Stimulated activated memory B cell treated with anti-CD40 and anti-IgM and Interleukin-4, amounts not matched to agents 10 μg/mL and 1 μg/mL and 100 μg/mL, for 72 hours (primary cell): Measurements from ENCODE around the gene SMPD2.
A peak's percentile ranks its signal among the peaks of the same experiment; 100 is the strongest.

ENCODE experiments used
- ATAC-seq: fragments of 150-1000 bp; cut with Tn5 transposase; 2 replicates; pipeline ENCODE4 v1.10.0; 2021
- H3K27ac Mint-ChIP-seq: one replicate; pipeline ENCODE4 v1.8.0; 2022; ENCODE audit warnings: mild to moderate bottlenecking, mixed read lengths
- H3K27me3 Mint-ChIP-seq: one replicate; pipeline ENCODE4 v1.8.0; 2022; ENCODE audit warnings: mixed read lengths
- H3K36me3 Mint-ChIP-seq: one replicate; pipeline ENCODE4 v1.8.0; 2022; ENCODE audit warnings: mixed read lengths
- H3K4me1 Mint-ChIP-seq: one replicate; pipeline ENCODE4 v1.8.0; 2022; ENCODE audit warnings: mixed read lengths
- H3K4me3 Mint-ChIP-seq: one replicate; pipeline ENCODE4 v1.8.0; 2022; ENCODE audit warnings: mild to moderate bottlenecking, moderate library complexity, mixed read lengths
- H3K9me3 Mint-ChIP-seq: one replicate; pipeline ENCODE4 v1.8.0; 2022; ENCODE audit warnings: mixed read lengths

Gene SMPD2

GRCh38 chr6:109466212-109466923, 25.8 kb downstream of the SMPD2 start:
- Mint-ChIP-seq H3K9me3 (no peaks in the 10 kb centered on the region), H3K4me1 (peaks cover 56% of the 10 kb centered on the region), H3K27ac (peak overlapping the region; percentile 65), H3K27me3 (no peaks in the 10 kb centered on the region), H3K36me3 (peaks cover 86% of the 10 kb centered on the region), H3K4me3 (no peak overlapping the region)
- no peak for ATAC-seq

DNA sequence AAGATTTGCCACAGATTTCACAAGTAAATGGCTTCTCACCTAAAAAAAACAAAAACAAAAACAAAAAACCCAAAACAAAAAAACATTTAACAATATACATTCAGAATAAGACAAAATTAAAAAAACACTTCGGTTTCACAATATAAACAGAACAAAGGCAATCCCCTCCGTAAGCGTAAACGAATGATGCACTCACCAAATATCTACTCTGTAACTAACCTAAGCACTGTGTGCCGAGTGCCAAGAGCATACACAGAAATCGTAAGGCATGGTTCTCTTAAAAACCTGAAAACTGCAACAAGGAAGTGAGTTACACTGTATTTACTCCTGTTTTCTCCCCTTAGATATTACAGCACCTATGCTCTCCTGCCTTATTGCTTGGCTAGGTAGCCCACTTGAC, 27.2 kb downstream of the SMPD2 start:
- Mint-ChIP-seq H3K36me3 (peaks cover 89% of the 10 kb centered on the region), H3K9me3 (no peaks in the 10 kb centered on the region), H3K27me3 (no peaks in the 10 kb centered on the region), H3K4me3 (no peak overlapping the region), H3K4me1 (peaks cover 59% of the 10 kb centered on the region), H3K27ac (peak overlapping the region; percentile 36)
- no peak for ATAC-seq

DNA sequence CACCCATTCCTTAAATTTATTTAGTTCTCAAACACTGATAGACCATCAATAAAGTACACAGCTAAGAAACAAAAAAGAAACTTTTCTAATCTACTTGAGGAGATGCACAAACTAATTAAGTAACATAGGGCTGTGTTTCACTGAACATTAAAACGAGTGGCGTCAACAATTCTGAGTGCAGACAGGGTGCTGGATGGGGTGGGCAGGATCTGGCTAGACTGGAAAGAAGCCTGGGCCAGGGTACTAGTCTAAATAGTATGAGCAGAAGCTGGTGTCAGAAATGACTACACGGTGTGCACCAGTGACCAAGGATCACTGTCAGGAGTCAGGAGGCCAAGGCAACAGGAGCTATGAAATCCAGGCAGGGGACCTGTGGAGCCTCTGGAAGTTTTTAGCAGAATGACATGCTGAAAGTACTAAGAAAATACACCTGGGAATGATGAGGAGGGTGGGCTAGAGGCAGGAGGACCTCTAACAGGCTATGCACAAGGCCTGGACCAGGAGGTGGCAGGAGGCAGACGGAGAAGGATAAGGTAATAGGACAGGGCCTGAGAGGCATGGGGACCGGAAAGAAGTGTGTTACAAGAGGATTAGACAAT, 29.2 kb downstream of the SMPD2 start:
- Mint-ChIP-seq H3K27ac (no peak overlapping the region), H3K9me3 (no peaks in the 10 kb centered on the region), H3K36me3 (peaks cover 91% of the 10 kb centered on the region), H3K27me3 (no peaks in the 10 kb centered on the region), H3K4me3 (no peak overlapping the region), H3K4me1 (peaks cover 62% of the 10 kb centered on the region)
- ATAC-seq = no peak

DNA sequence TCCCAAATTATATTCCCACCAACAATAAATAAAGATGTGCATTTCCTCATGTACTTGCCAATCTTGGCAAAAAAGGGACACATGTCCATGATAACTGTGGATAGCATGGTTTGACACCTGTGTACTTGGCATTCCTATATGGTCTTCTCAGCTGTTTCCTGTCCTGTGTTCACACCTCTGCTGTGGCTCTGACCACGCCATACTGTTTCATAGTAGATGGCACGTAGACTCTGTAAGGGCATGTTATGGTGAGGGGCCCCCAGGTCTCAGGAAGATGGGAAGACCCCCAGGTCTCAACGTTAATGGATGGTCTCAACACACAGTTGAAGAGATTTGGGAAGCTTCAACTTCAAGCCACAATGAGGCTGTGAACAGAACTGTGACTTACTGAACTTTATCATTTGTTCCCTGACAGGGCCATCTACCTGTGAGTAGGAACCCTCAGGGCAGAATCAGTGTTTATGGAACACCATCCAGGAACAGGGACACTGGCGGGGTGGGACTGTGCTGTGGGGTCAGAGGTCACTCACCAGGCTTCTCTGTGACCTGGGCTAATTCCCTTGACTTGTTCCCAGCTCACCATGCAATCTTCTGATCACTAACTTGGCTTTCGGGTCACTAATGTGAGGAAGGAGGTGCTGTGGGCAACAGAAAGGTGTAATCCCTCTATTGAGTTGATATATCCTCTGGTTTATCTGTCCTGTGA, 30.7 kb downstream of the SMPD2 start:
- Mint-ChIP-seq H3K4me3 (no peak overlapping the region), H3K4me1 (peaks cover 64% of the 10 kb centered on the region), H3K36me3 (peaks cover 92% of the 10 kb centered on the region), H3K27me3 (no peaks in the 10 kb centered on the region), H3K27ac (peak overlapping the region; percentile 48), H3K9me3 (no peaks in the 10 kb centered on the region)
- no peak for ATAC-seq

GRCh38 chr6:109472132-109472995, 31.8 kb downstream of the SMPD2 start:
- no peaks in the 10 kb centered on the region for H3K9me3 Mint-ChIP-seq
- ATAC-seq = peak; percentile 92
- peak overlapping the region; percentile 48 for H3K27ac Mint-ChIP-seq
- H3K36me3 Mint-ChIP-seq = peaks cover 85% of the 10 kb centered on the region
- H3K4me1 Mint-ChIP-seq = peaks cover 63% of the 10 kb centered on the region
- H3K27me3 Mint-ChIP-seq = no peaks in the 10 kb centered on the region
- peak overlapping the region; percentile 49 for H3K4me3 Mint-ChIP-seq

GRCh38 chr6:109473120-109473519, 32.6 kb downstream of the SMPD2 start:
- Mint-ChIP-seq H3K36me3 (peaks cover 83% of the 10 kb centered on the region), H3K9me3 (no peaks in the 10 kb centered on the region), H3K27ac (peak overlapping the region; percentile 48), H3K4me1 (peaks cover 62% of the 10 kb centered on the region), H3K27me3 (no peaks in the 10 kb centered on the region), H3K4me3 (peak overlapping the region; percentile 49)
- no peak for ATAC-seq

- ATAC-seq = no peak
- H3K4me3 Mint-ChIP-seq = no peak overlapping the region
- H3K36me3 Mint-ChIP-seq = peaks cover 81% of the 10 kb centered on the region
- H3K27ac Mint-ChIP-seq = peak overlapping the region; percentile 90
- peaks cover 75% of the 10 kb centered on the region for H3K4me1 Mint-ChIP-seq
- H3K27me3 Mint-ChIP-seq = no peaks in the 10 kb centered on the region
- no peaks in the 10 kb centered on the region for H3K9me3 Mint-ChIP-seq
Measured at GRCh38 chr6:109474995-109475394, 34.5 kb downstream of the SMPD2 start.

DNA sequence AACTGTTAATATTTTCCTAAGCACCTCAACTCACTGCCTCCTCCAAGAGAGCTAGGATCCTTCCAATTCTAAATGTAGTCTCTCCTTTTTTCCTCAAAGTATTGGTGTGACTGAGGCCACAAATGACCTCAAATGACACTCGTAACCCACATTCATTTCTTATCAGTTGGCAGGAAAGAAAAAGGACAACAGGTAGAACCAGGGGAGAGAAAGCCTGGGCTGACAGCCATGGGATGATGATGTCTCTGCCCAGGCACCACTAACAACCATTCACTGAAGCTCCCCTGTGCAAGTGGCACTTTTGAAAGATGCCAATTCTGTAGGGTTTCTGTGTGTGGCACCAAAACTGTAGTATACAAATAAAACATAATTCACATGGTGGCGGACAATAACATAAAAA, 35.1 kb downstream of the SMPD2 start:
- peak overlapping the region; percentile 90 for H3K27ac Mint-ChIP-seq
- no peak for ATAC-seq

DNA sequence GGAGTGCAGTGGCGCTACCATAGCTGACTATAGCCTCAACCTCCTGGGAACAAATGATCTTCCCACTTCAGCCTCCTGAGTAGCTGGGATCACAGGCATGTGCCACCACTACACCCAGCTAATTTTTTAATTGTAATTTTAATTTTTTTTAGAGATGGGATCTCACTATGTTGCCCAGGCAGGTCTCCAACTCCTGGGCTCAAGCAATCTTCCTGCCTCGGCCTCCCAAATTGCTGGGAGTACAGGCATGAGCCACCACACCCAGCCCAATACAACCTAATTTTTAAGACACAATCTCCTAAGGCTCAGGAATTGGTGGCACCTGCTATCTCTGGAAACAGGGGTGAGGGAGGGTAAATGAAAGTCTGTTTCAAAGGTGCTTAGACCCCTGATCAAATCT, 36.7 kb downstream of the SMPD2 start:
- Mint-ChIP-seq H3K27me3 (no peaks in the 10 kb centered on the region), H3K27ac (peak overlapping the region; percentile 90)

More for the DNA sequence above, 35.1 kb downstream of the SMPD2 start:
- Mint-ChIP-seq H3K27me3 (no peaks in the 10 kb centered on the region), H3K4me1 (peaks cover 81% of the 10 kb centered on the region), H3K4me3 (no peak overlapping the region), H3K9me3 (no peaks in the 10 kb centered on the region), H3K36me3 (peaks cover 75% of the 10 kb centered on the region)

DNA sequence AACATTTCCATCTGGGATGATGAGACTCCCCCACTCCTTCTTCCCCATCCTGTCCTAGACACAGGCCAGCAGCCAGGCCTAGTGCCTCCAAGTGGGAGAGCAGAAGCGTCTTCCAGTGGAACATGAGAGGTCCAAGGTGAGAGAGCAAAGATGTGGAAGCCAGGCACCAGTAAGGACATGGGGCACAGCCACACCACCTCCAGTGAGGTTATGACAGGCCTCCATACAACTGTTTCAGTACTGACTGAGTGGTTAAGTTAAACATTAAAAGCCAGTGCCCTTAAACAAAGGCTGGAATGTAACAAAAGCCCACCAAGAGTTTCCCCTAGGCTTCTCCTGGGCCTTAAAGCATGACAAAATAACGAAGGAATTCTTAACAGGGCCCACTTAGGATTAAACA, 37.2 kb downstream of the SMPD2 start:
- Mint-ChIP-seq H3K27me3 (no peaks in the 10 kb centered on the region), H3K9me3 (no peaks in the 10 kb centered on the region), H3K4me1 (peaks cover 82% of the 10 kb centered on the region), H3K27ac (peak overlapping the region; percentile 90), H3K4me3 (peak overlapping the region; percentile 89), H3K36me3 (peaks cover 66% of the 10 kb centered on the region)
- ATAC-seq = peak; percentile 57

More for the DNA sequence above, 36.7 kb downstream of the SMPD2 start:
- Mint-ChIP-seq H3K4me1 (peaks cover 84% of the 10 kb centered on the region), H3K36me3 (peaks cover 72% of the 10 kb centered on the region), H3K4me3 (peak overlapping the region; percentile 89), H3K9me3 (no peaks in the 10 kb centered on the region)
- no peak for ATAC-seq

GRCh38 chr6:109478222-109478805, 37.8 kb downstream of the SMPD2 start:
- Mint-ChIP-seq H3K9me3 (no peaks in the 10 kb centered on the region), H3K27me3 (no peaks in the 10 kb centered on the region), H3K4me1 (peaks cover 77% of the 10 kb centered on the region), H3K4me3 (peak overlapping the region; percentile 89), H3K27ac (peak overlapping the region; percentile 90), H3K36me3 (peaks cover 60% of the 10 kb centered on the region)
- no peak for ATAC-seq

- peaks cover 78% of the 10 kb centered on the region for H3K4me1 Mint-ChIP-seq
- peaks cover 53% of the 10 kb centered on the region for H3K36me3 Mint-ChIP-seq
- peak overlapping the region; percentile 90 for H3K27ac Mint-ChIP-seq
- no peak for ATAC-seq
- no peaks in the 10 kb centered on the region for H3K9me3 Mint-ChIP-seq
- no peaks in the 10 kb centered on the region for H3K27me3 Mint-ChIP-seq
- H3K4me3 Mint-ChIP-seq = peak overlapping the region; percentile 89
Measured at GRCh38 chr6:109478841-109479624, 38.5 kb downstream of the SMPD2 start.

DNA sequence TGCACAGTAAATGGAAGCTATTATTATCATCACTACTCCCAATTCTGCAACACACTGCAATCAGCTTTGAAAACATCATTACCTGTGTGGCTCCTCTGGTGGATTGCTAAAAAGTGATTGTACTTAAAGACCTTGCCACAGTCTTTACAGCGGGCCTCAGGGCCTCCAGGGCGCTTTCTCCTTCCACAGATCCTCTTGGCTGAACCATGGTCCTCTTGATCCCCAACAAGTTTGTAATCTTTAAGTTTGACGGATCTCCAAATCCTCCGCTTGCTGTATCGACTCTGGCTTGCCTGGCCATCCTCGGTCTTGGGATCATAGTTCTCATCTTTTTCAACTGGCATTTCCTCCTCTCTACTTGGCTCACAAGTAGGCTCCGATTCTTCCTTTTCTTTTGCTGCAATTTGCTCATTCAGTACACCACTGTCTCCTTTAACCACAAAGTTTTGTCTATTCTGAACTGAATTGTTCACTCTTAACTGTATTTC, 40.5 kb downstream of the SMPD2 start:
- Mint-ChIP-seq H3K4me1 (peaks cover 78% of the 10 kb centered on the region), H3K4me3 (peak overlapping the region; percentile 99), H3K27me3 (no peaks in the 10 kb centered on the region), H3K27ac (peak overlapping the region; percentile 90), H3K9me3 (no peaks in the 10 kb centered on the region), H3K36me3 (peaks cover 37% of the 10 kb centered on the region)
- ATAC-seq = no peak
